GM23338 (cell line): ENCODE data around the gene ARHGEF28. TPM values are rescaled to one million over a fixed set of nuclear protein-coding genes. Genes with fewer than 3 reads are reported as not detected.

Source experiments
- ATAC-seq: fragments of 200-7000 bp; cut with Tn5 transposase; 3 replicates; pipeline ENCODE4 v1.9.1; 2020
- DNase-seq: peaks from one replicate; pipeline ENCODE4 v3.0.0-alpha.2; 2015; ENCODE audit warnings: low spot score
- H2AFZ ChIP-seq: fragments of 200-600 bp; sonication (generic); 2 replicates; pipeline ENCODE4 v1.8.0; 2016; ENCODE audit warnings: antibody characterized with exemption, mild to moderate bottlenecking, moderate library complexity
- H3F3A ChIP-seq: fragments of 200-600 bp; sonication (generic); replicated peaks from 2 replicates; pipeline ENCODE4 v1.8.0; 2017; ENCODE audit warnings: antibody characterized with exemption, mixed run types, low read depth
- H3K27ac ChIP-seq: fragments of 200-600 bp; sonication (generic); 2 replicates; pipeline ENCODE4 v1.6.1; 2016; ENCODE audit warnings: low read depth
- H3K27me3 ChIP-seq: fragments of 200-600 bp; sonication (generic); 2 replicates; pipeline ENCODE4 v1.8.0; 2016; ENCODE audit warnings: mild to moderate bottlenecking, mixed run types, moderate library complexity; ENCODE audit not compliant: insufficient read depth
- H3K36me3 ChIP-seq: fragments of 200-600 bp; sonication (generic); 2 replicates; pipeline ENCODE4 v1.8.0; 2016; ENCODE audit warnings: mild to moderate bottlenecking; ENCODE audit not compliant: insufficient read depth
- H3K4me1 ChIP-seq: fragments of 200-600 bp; sonication (generic); 2 replicates; pipeline ENCODE4 v1.8.0; 2016; ENCODE audit warnings: mild to moderate bottlenecking, moderate library complexity; ENCODE audit not compliant: insufficient read depth
- H3K4me2 ChIP-seq: fragments of 200-600 bp; sonication (generic); 2 replicates; pipeline ENCODE4 v1.7.1; 2017; ENCODE audit warnings: mixed run types
- H3K4me3 ChIP-seq: fragments of 200-600 bp; sonication (generic); 2 replicates; pipeline ENCODE4 v1.6.1; 2016; ENCODE audit warnings: mixed run types
- H3K79me2 ChIP-seq: fragments of 200-600 bp; sonication (generic); replicated peaks from 2 replicates; pipeline ENCODE4 v1.8.0; 2017; ENCODE audit warnings: mild to moderate bottlenecking; ENCODE audit not compliant: insufficient read depth
- H3K9me2 ChIP-seq: fragments of 200-600 bp; sonication (generic); 2 replicates; pipeline ENCODE4 v1.8.0; 2017; ENCODE audit not compliant: insufficient read depth
- H4K20me1 ChIP-seq: fragments of 200-600 bp; sonication (generic); replicated peaks from 2 replicates; pipeline ENCODE4 v1.8.0; 2017; ENCODE audit warnings: mild to moderate bottlenecking; ENCODE audit not compliant: insufficient read depth
- H3K27ac Mint-ChIP-seq: 2 replicates; pipeline ENCODE4 v1.8.0; 2020; ENCODE audit warnings: inconsistent platforms, mild to moderate bottlenecking, moderate library complexity, mixed read lengths
- H3K27me3 Mint-ChIP-seq: 3 replicates; pipeline ENCODE4 v1.8.0; 2022; ENCODE audit warnings: low read depth, mild to moderate bottlenecking, moderate library complexity, mixed read lengths, inconsistent platforms; ENCODE audit not compliant: insufficient read depth, poor library complexity
- H3K36me3 Mint-ChIP-seq: 3 replicates; pipeline ENCODE4 v1.8.0; 2021; ENCODE audit warnings: low read depth, mild to moderate bottlenecking, inconsistent platforms, moderate library complexity, mixed read lengths
- H3K4me1 Mint-ChIP-seq: 3 replicates; pipeline ENCODE4 v1.8.0; 2020; ENCODE audit warnings: mild to moderate bottlenecking, inconsistent platforms, mixed read lengths
- H3K4me3 Mint-ChIP-seq: 3 replicates; pipeline ENCODE4 v1.8.0; 2021; ENCODE audit warnings: moderate library complexity, mild to moderate bottlenecking, inconsistent platforms, mixed read lengths
- H3K9me3 Mint-ChIP-seq: 3 replicates; pipeline ENCODE4 v1.8.0; 2020; ENCODE audit warnings: moderate library complexity, mild to moderate bottlenecking, inconsistent platforms, mixed read lengths
- CTCF ChIP-seq, 2 experiments: fragments of 200-600 bp in 1 of 2; sonication (generic) in 1 of 2; conservative IDR thresholded peaks; 2 replicates each; pipeline versions ENCODE4 v1.5.1 to v1.6.1; 2016 to 2017; ENCODE audit warnings: antibody characterized with exemption in 2 of 2, low read depth in 2 of 2, mild to moderate bottlenecking in 2 of 2, moderate library complexity in 1 of 2
- ETS1 ChIP-seq: IDR thresholded peaks from 2 replicates; pipeline ENCODE4 v1.6.1; 2016; ENCODE audit warnings: antibody characterized with exemption
- EZH2 ChIP-seq: fragments of 200-600 bp; sonication (generic); IDR thresholded peaks from one replicate; pipeline ENCODE4 v1.8.0; 2017; ENCODE audit warnings: antibody characterized with exemption, mild to moderate bottlenecking, low read depth; ENCODE audit not compliant: unreplicated experiment
- EZH2phosphoT487 ChIP-seq: fragments of 200-600 bp; sonication (generic); IDR thresholded peaks from one replicate; pipeline ENCODE4 v1.8.1; 2018; ENCODE audit warnings: antibody characterized with exemption; ENCODE audit not compliant: unreplicated experiment
- JUNB ChIP-seq: IDR thresholded peaks from one replicate; pipeline ENCODE4 v1.6.1; 2016; ENCODE audit warnings: antibody characterized with exemption; ENCODE audit not compliant: unreplicated experiment
- NANOG ChIP-seq: IDR thresholded peaks from 2 replicates; pipeline ENCODE4 v1.6.1; 2016; ENCODE audit warnings: antibody characterized with exemption, borderline replicate concordance
- POLR2AphosphoS5 ChIP-seq: IDR thresholded peaks from 2 replicates; pipeline ENCODE4 v1.6.1; 2016; ENCODE audit warnings: antibody characterized with exemption, low read depth
- REST ChIP-seq: IDR thresholded peaks from one replicate; pipeline ENCODE4 v1.6.1; 2018; ENCODE audit warnings: antibody characterized with exemption; ENCODE audit not compliant: unreplicated experiment
- STAT1 ChIP-seq: IDR thresholded peaks from one replicate; pipeline ENCODE4 v1.6.1; 2016; ENCODE audit warnings: antibody characterized with exemption; ENCODE audit not compliant: unreplicated experiment
- ZNF114 ChIP-seq: fragments of 250-450 bp; sonication (Bioruptor Pico); IDR thresholded peaks from 2 replicates; pipeline ENCODE4 v1.5.0; 2020; ENCODE audit warnings: mild to moderate bottlenecking, moderate library complexity
- ZNF462 ChIP-seq: fragments of 250-450 bp; sonication (Bioruptor Pico); IDR thresholded peaks from 2 replicates; pipeline ENCODE4 v1.5.0; 2020; ENCODE audit warnings: mild to moderate bottlenecking, moderate library complexity
- polyA plus RNA-seq: library from polyadenylated mRNA; unstranded; fragments of >200 nt; fragmentation: Nextera tagmentation; extraction: Ambion mirVana; gene quantifications from 2 replicates; pipeline ENCODE4 v1.2.1, GENCODE V29; 2016
- total RNA-seq: library from RNA; depleted of rRNA; stranded (reverse); fragments of >200 nt; shearing (Covaris generic); gene quantifications from 2 replicates; pipeline ENCODE4 v1.2.3, GENCODE V29; 2014

Gene ARHGEF28
- total and polyA plus RNA-seq, 2 experiments from 2014 or later: 0.39 to 1.0 TPM

GRCh38 chr5:73946919-73947602 is 321.1 kb downstream of the ARHGEF28 start:
- H3K4me3 Mint-ChIP-seq: no peak overlapping the region
- DNase-seq (no peak), ATAC-seq (no peak)
- H3K27ac ChIP-seq: no peak overlapping the region
- no peak overlapping the region for H2AFZ ChIP-seq
- H3K9me3 Mint-ChIP-seq: no peaks in the 10 kb centered on the region; the same call in 2 of the 3 replicates
- H3K4me1 ChIP-seq: 0 out of 2 replicates have a peak, but pooled peaks cover 6% of the 10 kb centered on the region
- no peaks in the 10 kb centered on the region for H3K27me3 ChIP-seq
- H3K36me3 ChIP-seq: no peaks in the 10 kb centered on the region
- no peaks in the 10 kb centered on the region for H3K79me2 ChIP-seq
- TF ChIP-seq REST (no peak), POLR2AphosphoS5 (no peak), ZNF114 (no peak), ZNF462 (no peak), ETS1 (no peak), JUNB (no peak), EZH2 (no peak), EZH2phosphoT487 (no peak), CTCF (conservative IDR thresholded peaks at IDR 0.05; ENCODE audit: low read depth in 2 of 2) (no peak), NANOG (no peak), STAT1 (no peak)
- H3K4me2 ChIP-seq: no peak overlapping the region
- H3K9me2 ChIP-seq: 0 out of 2 replicates have a peak, but pooled peaks cover 3% of the 10 kb centered on the region
- no peaks in the 10 kb centered on the region for H3F3A ChIP-seq
- H3K4me1 Mint-ChIP-seq: peaks cover 5% of the 10 kb centered on the region; the same call in 1 of the 3 replicates
- H3K27me3 Mint-ChIP-seq: peaks cover 3% of the 10 kb centered on the region
- H4K20me1 ChIP-seq: no peaks in the 10 kb centered on the region
- H3K27ac Mint-ChIP-seq: no peak overlapping the region
- H3K4me3 ChIP-seq: no peak overlapping the region
- H3K36me3 Mint-ChIP-seq: no peaks in the 10 kb centered on the region
